HepG2 (cell line): Measurements from ENCODE around the gene TSPYL4. TPM values are rescaled to one million over a fixed set of nuclear protein-coding genes. Genes with fewer than 3 reads are reported as not detected.
A peak's percentile ranks its signal among the peaks of the same experiment; 100 is the strongest.

ENCODE experiments used
- AHR ChIP-seq: IDR thresholded peaks from 2 replicates; pipeline ENCODE4 v1.6.1; 2018; ENCODE audit warnings: missing genetic modification reagents, missing compliant biosample characterization
- ARNTL ChIP-seq: sonication (generic); formaldehyde crosslinking; IDR thresholded peaks from 2 replicates; pipeline ENCODE4 v1.4.0; 2020; ENCODE audit warnings: mild to moderate bottlenecking, missing genetic modification reagents
- BORCS8-MEF2B ChIP-seq: sonication (generic); formaldehyde crosslinking; IDR thresholded peaks from 2 replicates; pipeline ENCODE4 v1.8.0; 2022; ENCODE audit warnings: mild to moderate bottlenecking, missing genetic modification reagents
- CSRNP2 ChIP-seq: sonication (generic); formaldehyde crosslinking; conservative IDR thresholded peaks from 2 replicates; pipeline ENCODE4 v1.8.0; 2022; ENCODE audit warnings: low read depth, missing genetic modification reagents
- DNMT1 ChIP-seq: sonication (generic); formaldehyde crosslinking; IDR thresholded peaks from 2 replicates; pipeline ENCODE4 v1.5.1; 2020; ENCODE audit warnings: mild to moderate bottlenecking, missing genetic modification reagents
- ETS1 ChIP-seq: sonication (generic); formaldehyde crosslinking; IDR thresholded peaks from 2 replicates; pipeline ENCODE4 v1.4.0; 2020; ENCODE audit warnings: missing genetic modification reagents
- GZF1 ChIP-seq: sonication (generic); formaldehyde crosslinking; IDR thresholded peaks from 2 replicates; pipeline ENCODE4 v1.5.1; 2020; ENCODE audit warnings: mild to moderate bottlenecking, missing genetic modification reagents
- HCFC1 ChIP-seq: fragments of 150-350 bp; IDR thresholded peaks from 2 replicates; pipeline ENCODE4 v1.6.1; 2014; ENCODE audit warnings: low read depth, low read length
- ISL2 ChIP-seq: sonication (generic); formaldehyde crosslinking; IDR thresholded peaks from 2 replicates; pipeline ENCODE4 v1.5.0; 2020; ENCODE audit warnings: missing genetic modification reagents
- KDM2A ChIP-seq: sonication (generic); formaldehyde crosslinking; IDR thresholded peaks from 2 replicates; pipeline ENCODE4 v1.4.0; 2020; ENCODE audit warnings: low read depth, missing genetic modification reagents, borderline replicate concordance
- KDM5A ChIP-seq: fragments of 200-600 bp; sonication (generic); IDR thresholded peaks from 2 replicates; pipeline ENCODE4 v1.7.0; 2018; ENCODE audit warnings: antibody characterized with exemption, mild to moderate bottlenecking, low read length, borderline replicate concordance
- KLF12 ChIP-seq: sonication (generic); formaldehyde crosslinking; IDR thresholded peaks from 2 replicates; pipeline ENCODE4 v1.4.0; 2020; ENCODE audit warnings: missing genetic modification reagents, borderline replicate concordance
- KLF13 ChIP-seq: sonication (generic); formaldehyde crosslinking; IDR thresholded peaks from 2 replicates; pipeline ENCODE4 v1.4.0; 2020; ENCODE audit warnings: mild to moderate bottlenecking, missing genetic modification reagents
- MED8 ChIP-seq: sonication (generic); formaldehyde crosslinking; IDR thresholded peaks from 2 replicates; pipeline ENCODE4 v1.8.1; 2023; ENCODE audit warnings: mild to moderate bottlenecking, missing genetic modification reagents; ENCODE audit not compliant: insufficient replicate concordance
- PAXIP1 ChIP-seq: sonication (generic); formaldehyde crosslinking; conservative IDR thresholded peaks from 2 replicates; pipeline ENCODE4 v1.4.0; 2020; ENCODE audit warnings: mild to moderate bottlenecking, missing genetic modification reagents, moderate library complexity
- SIN3B ChIP-seq: fragments of 150-350 bp; IDR thresholded peaks from 2 replicates; pipeline ENCODE4 v1.6.1; 2014; ENCODE audit warnings: low read length
- SRSF4 ChIP-seq: fragments of 200-400 bp; formaldehyde crosslinking; IDR thresholded peaks from one replicate; pipeline ENCODE4 v1.6.1; 2018; ENCODE audit warnings: mild to moderate bottlenecking, low read depth, low read length, moderate library complexity; ENCODE audit not compliant: poor library complexity, severe bottlenecking
- TCF7L2 ChIP-seq: IDR thresholded peaks from 2 replicates; pipeline ENCODE4 v1.6.1; 2011; ENCODE audit warnings: mild to moderate bottlenecking, low read depth, low read length, moderate library complexity
- ZNF24 ChIP-seq: fragments of 450-650 bp; IDR thresholded peaks from 2 replicates; pipeline ENCODE4 v1.6.1; 2017; ENCODE audit warnings: antibody characterized with exemption, mild to moderate bottlenecking
- ZNF414 ChIP-seq: sonication (generic); formaldehyde crosslinking; IDR thresholded peaks from 2 replicates; pipeline ENCODE4 v1.5.0; 2020; ENCODE audit warnings: missing genetic modification reagents
- ZNF766 ChIP-seq: sonication (generic); formaldehyde crosslinking; IDR thresholded peaks from 2 replicates; pipeline ENCODE4 v1.5.0; 2020; ENCODE audit warnings: missing genetic modification reagents, borderline replicate concordance
- ZNF879 ChIP-seq: sonication (generic); formaldehyde crosslinking; IDR thresholded peaks from 2 replicates; pipeline ENCODE4 v1.8.1; 2023; ENCODE audit warnings: missing genetic modification reagents
- polyA plus RNA-seq, 8 experiments: library from polyadenylated mRNA; depleted of rRNA in 3 of 8; stranded (reverse) in 7 of 8; unstranded in 1 of 8; fragments of >200 nt; fragmentation: Illumina TruSeq in 4 of 8; extraction: Trizol in 4 of 8; gene quantifications; 2 replicates each; pipeline versions ENCODE4 v1.2.1 to v1.2.3, GENCODE V29; 2011 to 2016; ENCODE audit warnings: low read depth in 4 of 8, missing spikeins in 1 of 8, mixed read lengths in 1 of 8; ENCODE audit not compliant: insufficient read depth in 1 of 8
- total RNA-seq, 5 experiments: library from RNA; depleted of rRNA; stranded (reverse); fragments of >200 nt; fragmentation: Illumina TruSeq; extraction: Trizol; gene quantifications; 2 replicates each; pipeline ENCODE4 v1.2.3, GENCODE V29; 2016; ENCODE audit warnings: low read depth in 1 of 5

TSPYL4 gene
- total and polyA plus RNA-seq, 2 of the 13 experiments (the other 11 are each of a cell fraction or from before 2014, with no cell fraction given), result 18.0 to 19.7 TPM

- TF ChIP-seq PAXIP1 (CRISPR knock-in tag) (peak; percentile 51; the same call in 1 of the 2 replicates), TCF7L2 (no peak), KDM2A (CRISPR knock-in tag) (peak; percentile 82), ZNF766 (peak; percentile 79; the same call in 1 of the 2 replicates), ISL2 (peak; percentile 58), ZNF879 (peak; percentile 68; the same call in 1 of the 2 replicates), GZF1 (CRISPR knock-in tag) (peak; percentile 82; the same call in 1 of the 2 replicates), HCFC1 (no peak), SRSF4 (no peak), KLF13 (CRISPR knock-in tag) (no peak; the same call in 1 of the 2 replicates), ZNF24 (no peak), BORCS8-MEF2B (CRISPR knock-in tag) (peak; percentile 89), CSRNP2 (CRISPR knock-in tag) (no peak), AHR (peak; percentile 17; the same call in 1 of the 2 replicates), ARNTL (peak; percentile 66), ZNF414 (CRISPR knock-in tag) (0 out of 2 replicates have a peak, but pooled peaks have one; percentile 82), DNMT1 (no peak; the same call in 1 of the 2 replicates), ETS1 (CRISPR knock-in tag) (peak; percentile 22; the same call in 1 of the 2 replicates), SIN3B (no peak), MED8 (CRISPR knock-in tag) (peak; percentile 12), KLF12 (CRISPR knock-in tag) (0 out of 2 replicates have a peak, but pooled peaks have one; percentile 55), KDM5A (peak; percentile 79)
These were observed 25.6 kb upstream of the TSPYL4 start, which contains the start of gene TSPYL1 (continued) for GRCh38 chr6:116279232-116280160.
